OCI-LY1 (cell line): ENCODE measurements around the gene VPS54.
"Not testable (repeated sequence)": the region's sequence is repeated elsewhere in the genome, so short reads cannot be mapped to it uniquely, and the experiment has no call there.

ENCODE experiments used
- H2AFZ ChIP-seq: fragments of 200-600 bp; sonication (generic), shearing (Covaris generic); 2 replicates; pipeline ENCODE4 v1.6.0; 2014; ENCODE audit warnings: antibody characterized with exemption, mild to moderate bottlenecking, low read length
- H3F3A ChIP-seq: fragments of 200-600 bp; sonication (generic), shearing (Covaris generic); 2 replicates; pipeline ENCODE4 v1.6.0; 2014; ENCODE audit warnings: mild to moderate bottlenecking, antibody characterized with exemption, low read length, moderate library complexity; ENCODE audit not compliant: insufficient read depth
- H3K27ac ChIP-seq: fragments of 200-600 bp; sonication (generic); 2 replicates; pipeline ENCODE4 v1.5.1; 2014; ENCODE audit warnings: low read length, mixed run types, mild to moderate bottlenecking, low read depth; ENCODE audit not compliant: poor library complexity, severe bottlenecking
- H3K27me3 ChIP-seq: fragments of 200-600 bp; sonication (generic); 2 replicates; pipeline ENCODE4 v1.6.0; 2014; ENCODE audit warnings: antibody characterized with exemption, mild to moderate bottlenecking, low read length, moderate library complexity; ENCODE audit not compliant: insufficient read depth
- H3K36me3 ChIP-seq: fragments of 200-600 bp; sonication (generic); 2 replicates; pipeline ENCODE4 v1.6.1; 2014; ENCODE audit warnings: mild to moderate bottlenecking, antibody characterized with exemption, low read length, moderate library complexity, mixed read lengths; ENCODE audit not compliant: insufficient read depth
- H3K4me1 ChIP-seq: fragments of 200-600 bp; sonication (generic); 2 replicates; pipeline ENCODE4 v1.5.1; 2014; ENCODE audit warnings: mild to moderate bottlenecking, low read length, moderate library complexity; ENCODE audit not compliant: insufficient read depth, severe bottlenecking
- H3K4me2 ChIP-seq: fragments of 200-600 bp; sonication (generic), shearing (Covaris generic); 2 replicates; pipeline ENCODE4 v1.6.1; 2014; ENCODE audit warnings: low read length
- H3K4me3 ChIP-seq: fragments of 200-600 bp; sonication (generic); 2 replicates; pipeline ENCODE4 v1.5.1; 2014; ENCODE audit warnings: low read length, low read depth, mild to moderate bottlenecking, mixed read lengths; ENCODE audit not compliant: poor library complexity, severe bottlenecking
- H3K79me2 ChIP-seq: fragments of 200-600 bp; shearing (Covaris generic); 2 replicates; pipeline ENCODE4 v1.6.1; 2016; ENCODE audit warnings: mixed run types, low read length, mixed read lengths; ENCODE audit not compliant: insufficient read depth
- H3K9ac ChIP-seq: fragments of 200-600 bp; sonication (generic), shearing (Covaris generic); 2 replicates; pipeline ENCODE4 v1.6.1; 2014; ENCODE audit warnings: mild to moderate bottlenecking, low read length, mixed read lengths
- H3K9me2 ChIP-seq: fragments of 200-600 bp; sonication (generic), shearing (Covaris generic); 2 replicates; pipeline ENCODE4 v1.6.1; 2014; ENCODE audit warnings: low read depth, mild to moderate bottlenecking, low read length, mixed read lengths
- H3K9me3 ChIP-seq: fragments of 200-600 bp; shearing (Covaris generic); 2 replicates; pipeline ENCODE4 v1.6.1; 2014; ENCODE audit warnings: low read length, mixed read lengths
- H4K20me1 ChIP-seq: fragments of 200-600 bp; sonication (generic), shearing (Covaris generic); 2 replicates; pipeline ENCODE4 v1.6.0; 2016; ENCODE audit warnings: mild to moderate bottlenecking, low read length; ENCODE audit not compliant: insufficient read depth
- EZH2 ChIP-seq: fragments of 200-600 bp; sonication (generic), shearing (Covaris generic); IDR thresholded peaks from 2 replicates; pipeline ENCODE4 v1.8.0; 2017; ENCODE audit warnings: borderline replicate concordance, mixed run types, mild to moderate bottlenecking, antibody characterized with exemption, low read length, moderate library complexity, mixed read lengths
- TF ChIP-seq, protein P1 (sequence below): fragments of 200-600 bp; sonication (generic), shearing (Covaris generic); IDR thresholded peaks from 2 replicates; pipeline ENCODE4 v1.5.1; 2017; ENCODE audit warnings: mild to moderate bottlenecking, antibody characterized with exemption, low read length, moderate library complexity, mixed read lengths

VPS54 gene

DNA sequence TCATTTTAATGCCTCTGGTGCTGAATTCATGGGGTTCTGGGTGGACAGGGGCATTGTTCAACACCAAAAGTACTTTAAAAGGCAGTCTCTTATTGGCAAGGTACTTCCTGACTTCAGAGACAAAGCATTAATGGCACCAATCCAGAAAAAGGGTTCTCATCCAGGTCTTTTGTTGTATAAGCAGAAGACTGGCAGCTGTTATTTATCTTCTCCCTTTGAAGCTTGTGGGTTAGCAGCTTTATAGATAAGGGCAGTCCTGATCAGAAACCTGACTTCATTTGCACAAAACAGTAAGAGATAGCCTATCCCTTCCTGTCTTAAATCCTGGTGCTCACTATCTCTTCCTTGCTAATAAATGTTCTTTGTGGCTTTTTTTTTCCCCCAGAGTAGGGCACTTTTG lies 68.8 kb downstream of the VPS54 start:
- no peaks in the 10 kb centered on the region for H3K27me3 ChIP-seq
- H3K4me2 ChIP-seq: no peak overlapping the region
- peaks cover 33% of the 10 kb centered on the region for H3K36me3 ChIP-seq
- no peak overlapping the region for H3K9ac ChIP-seq
- no peaks in the 10 kb centered on the region for H3F3A ChIP-seq
- H3K4me1 ChIP-seq: no peaks in the 10 kb centered on the region
- no peak overlapping the region for H2AFZ ChIP-seq
- H3K79me2 ChIP-seq: no peaks in the 10 kb centered on the region
- no peaks in the 10 kb centered on the region for H4K20me1 ChIP-seq
- H3K9me2 ChIP-seq: no peaks in the 10 kb centered on the region
- no peak overlapping the region for H3K4me3 ChIP-seq
- TF ChIP-seq, protein P1, sequence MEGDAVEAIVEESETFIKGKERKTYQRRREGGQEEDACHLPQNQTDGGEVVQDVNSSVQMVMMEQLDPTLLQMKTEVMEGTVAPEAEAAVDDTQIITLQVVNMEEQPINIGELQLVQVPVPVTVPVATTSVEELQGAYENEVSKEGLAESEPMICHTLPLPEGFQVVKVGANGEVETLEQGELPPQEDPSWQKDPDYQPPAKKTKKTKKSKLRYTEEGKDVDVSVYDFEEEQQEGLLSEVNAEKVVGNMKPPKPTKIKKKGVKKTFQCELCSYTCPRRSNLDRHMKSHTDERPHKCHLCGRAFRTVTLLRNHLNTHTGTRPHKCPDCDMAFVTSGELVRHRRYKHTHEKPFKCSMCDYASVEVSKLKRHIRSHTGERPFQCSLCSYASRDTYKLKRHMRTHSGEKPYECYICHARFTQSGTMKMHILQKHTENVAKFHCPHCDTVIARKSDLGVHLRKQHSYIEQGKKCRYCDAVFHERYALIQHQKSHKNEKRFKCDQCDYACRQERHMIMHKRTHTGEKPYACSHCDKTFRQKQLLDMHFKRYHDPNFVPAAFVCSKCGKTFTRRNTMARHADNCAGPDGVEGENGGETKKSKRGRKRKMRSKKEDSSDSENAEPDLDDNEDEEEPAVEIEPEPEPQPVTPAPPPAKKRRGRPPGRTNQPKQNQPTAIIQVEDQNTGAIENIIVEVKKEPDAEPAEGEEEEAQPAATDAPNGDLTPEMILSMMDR: no peak
- no peak for TF ChIP-seq EZH2
- no peak overlapping the region for H3K27ac ChIP-seq
- H3K9me3 ChIP-seq: 0 out of 2 replicates have a peak, but pooled peaks cover 8% of the 10 kb centered on the region

DNA sequence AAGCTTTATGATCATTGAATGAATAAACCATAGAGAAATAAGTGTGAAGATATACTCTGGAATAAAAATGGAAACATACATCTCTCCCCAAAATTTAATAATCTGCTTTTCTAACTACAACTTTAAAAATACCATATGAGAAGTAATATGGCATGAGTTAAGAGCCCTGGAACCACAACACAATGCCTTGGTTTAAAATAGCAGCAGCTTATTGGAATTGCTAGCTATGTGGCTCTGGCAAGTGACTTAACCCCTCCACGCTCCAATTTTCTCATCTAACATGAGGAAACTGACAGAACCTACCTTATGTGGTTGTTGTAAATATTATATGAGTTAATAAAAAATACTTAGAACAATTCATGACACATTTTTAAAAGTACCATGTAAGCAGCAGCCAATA lies 76.4 kb downstream of the VPS54 start:
- no peaks in the 10 kb centered on the region for H3K9me2 ChIP-seq
- H3F3A ChIP-seq: no peaks in the 10 kb centered on the region
- peaks cover 29% of the 10 kb centered on the region for H3K36me3 ChIP-seq
- H2AFZ ChIP-seq: no peak overlapping the region
- H3K79me2 ChIP-seq: no peaks in the 10 kb centered on the region
- H3K9ac ChIP-seq: no peak overlapping the region
- no peak overlapping the region for H3K4me3 ChIP-seq
- no peaks in the 10 kb centered on the region for H3K4me1 ChIP-seq
- H3K4me2 ChIP-seq: no peak overlapping the region
- TF ChIP-seq EZH2: no peak
- TF ChIP-seq, protein P1: no peak
- no peak overlapping the region for H3K27ac ChIP-seq
- no peaks in the 10 kb centered on the region for H4K20me1 ChIP-seq
- no peaks in the 10 kb centered on the region for H3K27me3 ChIP-seq
- no peaks in the 10 kb centered on the region for H3K9me3 ChIP-seq

DNA sequence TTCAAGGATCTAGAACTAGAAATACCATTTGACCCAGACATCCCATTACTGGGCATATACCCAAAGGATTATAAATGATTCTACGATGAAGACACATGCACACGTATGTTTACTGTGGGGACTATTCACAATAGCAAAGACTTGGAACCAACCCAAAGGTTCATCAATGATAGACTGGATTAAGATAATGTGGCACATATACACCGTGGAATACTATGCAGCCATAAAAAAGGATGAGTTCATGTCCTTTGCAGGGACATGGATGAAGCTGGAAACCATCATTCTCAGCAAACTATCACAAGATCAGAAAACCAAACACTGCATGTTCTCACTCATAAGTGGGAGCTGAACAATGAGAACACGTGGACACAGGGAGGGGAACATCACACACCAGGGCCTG lies 87.1 kb downstream of the VPS54 start:
- H3K27ac ChIP-seq, H3K36me3 ChIP-seq, H2AFZ ChIP-seq: not testable (repeated sequence)

DNA sequence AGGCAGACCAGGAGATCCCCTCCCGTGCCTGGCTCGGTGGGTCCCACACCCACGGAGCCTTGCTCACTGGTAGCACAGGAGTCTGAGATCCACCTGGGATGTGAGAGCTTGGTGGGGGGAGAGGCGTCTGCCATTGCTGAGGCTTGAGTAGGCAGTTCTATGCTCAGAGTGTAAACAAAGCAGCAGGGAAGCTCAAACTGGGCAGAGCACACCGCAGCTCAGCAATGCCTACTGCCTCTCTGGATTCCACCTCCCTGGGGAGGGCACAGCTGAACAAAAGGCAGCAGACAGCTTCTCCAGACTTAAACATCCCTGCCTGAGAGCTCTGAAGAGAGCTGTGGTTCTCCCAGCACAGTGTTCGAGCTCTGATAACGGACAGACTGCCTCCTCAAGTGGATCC lies 92.4 kb downstream of the VPS54 start:
- Histone ChIP-seq H3K9ac (no peak overlapping the region), H3K27ac (no peak overlapping the region), H3K4me1 (no peaks in the 10 kb centered on the region), H3K4me3 (no peak overlapping the region), H3K27me3 (no peaks in the 10 kb centered on the region), H3K36me3 (peaks cover 5% of the 10 kb centered on the region; the same call in 1 of the 2 replicates), H3K79me2 (no peaks in the 10 kb centered on the region), H3K9me2 (no peaks in the 10 kb centered on the region), H3K9me3 (no peaks in the 10 kb centered on the region), H3K4me2 (no peak overlapping the region), H2AFZ (no peak overlapping the region), H3F3A (no peaks in the 10 kb centered on the region), H4K20me1 (no peaks in the 10 kb centered on the region)
- TF ChIP-seq, protein P1: no peak
- TF ChIP-seq EZH2: no peak

More for the DNA sequence above, 87.1 kb downstream of the VPS54 start:
- H3K4me2 ChIP-seq, H3F3A ChIP-seq, H3K27me3 ChIP-seq, H3K9ac ChIP-seq, H3K9me2 ChIP-seq, H3K79me2 ChIP-seq, H3K4me1 ChIP-seq, H3K9me3 ChIP-seq, H4K20me1 ChIP-seq, H3K4me3 ChIP-seq: not testable (repeated sequence)
